HUES6 (cell line): ENCODE results near the gene PASD1.

ENCODE experiments used
- H3K27ac ChIP-seq: 2 replicates; pipeline ENCODE4 v1.7.0; 2013; ENCODE audit warnings: low read depth, mild to moderate bottlenecking, low read length, inconsistent platforms
- H3K27me3 ChIP-seq: 2 replicates; pipeline ENCODE4 v1.6.1; 2013; ENCODE audit warnings: low read length; ENCODE audit not compliant: control insufficient read depth, insufficient read depth
- H3K36me3 ChIP-seq: 2 replicates; pipeline ENCODE4 v1.6.1; 2013; ENCODE audit warnings: low read length; ENCODE audit not compliant: control insufficient read depth, insufficient read depth
- H3K4me1 ChIP-seq: 2 replicates; pipeline ENCODE4 v1.6.1; 2013; ENCODE audit warnings: low read length; ENCODE audit not compliant: control insufficient read depth, insufficient read depth
- H3K4me3 ChIP-seq: 2 replicates; pipeline ENCODE4 v1.5.1; 2013; ENCODE audit warnings: low read depth, low read length
- H3K9ac ChIP-seq: one replicate; pipeline ENCODE4 v1.6.1; 2013; ENCODE audit warnings: mild to moderate bottlenecking, low read length
- H3K9me3 ChIP-seq: 2 replicates; pipeline ENCODE4 v1.6.1; 2013; ENCODE audit warnings: low read depth, low read length; ENCODE audit not compliant: control insufficient read depth, insufficient read depth

PASD1 gene

GRCh38 chrX:151713849-151714248 is 150.4 kb downstream of the PASD1 start:
- H3K36me3 ChIP-seq, result no peaks in the 10 kb centered on the region
- H3K4me1 ChIP-seq, result peaks cover 16% of the 10 kb centered on the region; the same call in 1 of the 2 replicates
- no peak overlapping the region for H3K4me3 ChIP-seq
- no peak overlapping the region for H3K9ac ChIP-seq
- peaks cover 8% of the 10 kb centered on the region; the same call in 1 of the 2 replicates for H3K27me3 ChIP-seq
- peaks cover 7% of the 10 kb centered on the region; the same call in 1 of the 2 replicates for H3K9me3 ChIP-seq
- H3K27ac ChIP-seq, result no peak overlapping the region

DNA sequence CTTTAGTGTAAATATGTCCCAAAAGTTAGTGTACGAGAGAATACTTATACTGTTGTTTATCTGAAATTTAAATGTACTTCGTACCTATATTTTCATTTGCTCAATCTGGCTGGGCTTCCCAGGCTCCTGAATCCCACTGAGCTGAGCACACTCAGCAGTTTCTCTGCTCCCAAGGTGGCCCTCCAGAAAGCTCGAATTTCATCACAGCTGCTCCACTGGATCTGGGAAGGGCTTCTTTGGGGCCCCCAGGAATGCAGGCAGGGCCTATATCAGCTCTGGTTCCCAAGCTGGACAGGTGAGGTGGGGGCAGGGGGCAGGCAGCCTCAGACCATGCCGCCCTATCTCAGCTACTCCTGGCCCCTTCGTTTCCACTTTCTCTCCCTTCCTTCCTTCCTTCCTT is 150.9 kb downstream of the PASD1 start:
- H3K4me3 ChIP-seq, result no peak overlapping the region
- no peak overlapping the region for H3K9ac ChIP-seq
- no peak overlapping the region for H3K27ac ChIP-seq
- H3K36me3 ChIP-seq, result no peaks in the 10 kb centered on the region
- H3K4me1 ChIP-seq, result peaks cover 16% of the 10 kb centered on the region; the same call in 1 of the 2 replicates
- peaks cover 6% of the 10 kb centered on the region; the same call in 1 of the 2 replicates for H3K27me3 ChIP-seq
- peaks cover 7% of the 10 kb centered on the region; the same call in 1 of the 2 replicates for H3K9me3 ChIP-seq

DNA sequence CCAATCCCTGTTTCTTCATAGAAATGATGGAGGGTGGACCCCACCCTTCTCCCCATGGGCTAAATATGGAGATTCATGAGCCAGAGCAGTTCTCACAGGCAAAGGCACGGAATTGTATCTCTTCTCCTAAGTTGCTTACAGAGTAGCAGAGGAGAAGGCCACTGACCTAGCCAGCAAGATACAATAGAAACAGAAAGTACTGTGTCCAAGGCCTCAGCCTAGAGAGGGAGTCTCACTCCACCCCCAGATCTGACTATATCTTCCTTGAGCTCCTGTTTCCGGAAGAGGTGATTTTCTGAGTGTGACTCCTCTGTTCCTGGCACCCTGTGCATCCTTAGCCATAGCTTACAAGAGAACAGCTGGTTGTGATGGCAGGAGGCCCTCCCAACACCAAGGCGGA is 152.3 kb downstream of the PASD1 start, which contains the start of gene FATE1:
TSS of gene FATE1 (plus strand) at position 284 of the 400 bp plus-strand sequence. CDS start at position 369, 85 bp downstream.
- Histone ChIP-seq H3K9ac (no peak within 1 kb of the TSS), H3K27me3 (peaks cover 1% of the 10 kb centered on the region; the same call in 1 of the 2 replicates), H3K4me3 (no peak within 1 kb of the TSS), H3K4me1 (peaks cover 16% of the 10 kb centered on the region; the same call in 1 of the 2 replicates), H3K27ac (no peak within 1 kb of the TSS), H3K36me3 (no peaks in the 10 kb centered on the region), H3K9me3 (peaks cover 4% of the 10 kb centered on the region; the same call in 1 of the 2 replicates)

DNA sequence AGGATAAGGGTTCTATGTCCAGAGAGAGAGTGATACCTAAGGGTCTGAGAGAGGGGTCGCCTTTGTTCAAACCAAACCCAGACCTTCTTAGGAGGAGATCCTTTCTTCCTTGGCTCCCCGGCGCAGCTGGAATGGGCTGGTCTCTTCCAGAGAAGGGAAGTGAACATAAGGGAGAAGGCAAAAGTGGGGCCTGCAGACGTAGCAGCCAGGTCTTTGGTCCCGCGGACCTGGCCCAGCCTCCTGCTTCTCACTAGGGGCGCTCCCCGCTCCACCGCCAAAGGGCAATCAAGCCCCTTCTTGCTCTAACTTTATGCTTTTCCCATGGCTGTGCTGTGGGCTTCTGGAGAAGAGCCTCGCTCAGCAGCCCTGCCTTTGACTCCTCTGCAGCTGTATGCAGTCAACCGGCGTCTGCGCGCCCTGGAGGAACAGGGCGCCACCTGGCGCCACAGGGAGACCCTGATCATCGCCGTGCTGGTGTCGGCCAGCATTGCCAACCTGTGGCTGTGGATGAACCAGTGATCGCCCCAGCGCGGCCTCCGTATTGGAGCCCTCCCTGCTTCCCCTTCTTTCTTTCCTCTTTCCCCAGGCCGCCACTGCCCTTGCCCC is 158.9 kb downstream of the PASD1 start:
- Histone ChIP-seq H3K4me3 (no peak overlapping the region), H3K9ac (no peak overlapping the region), H3K27ac (no peak overlapping the region), H3K4me1 (peaks cover 13% of the 10 kb centered on the region), H3K9me3 (peaks cover 8% of the 10 kb centered on the region; the same call in 1 of the 2 replicates), H3K27me3 (peaks cover 13% of the 10 kb centered on the region), H3K36me3 (no peaks in the 10 kb centered on the region)

DNA sequence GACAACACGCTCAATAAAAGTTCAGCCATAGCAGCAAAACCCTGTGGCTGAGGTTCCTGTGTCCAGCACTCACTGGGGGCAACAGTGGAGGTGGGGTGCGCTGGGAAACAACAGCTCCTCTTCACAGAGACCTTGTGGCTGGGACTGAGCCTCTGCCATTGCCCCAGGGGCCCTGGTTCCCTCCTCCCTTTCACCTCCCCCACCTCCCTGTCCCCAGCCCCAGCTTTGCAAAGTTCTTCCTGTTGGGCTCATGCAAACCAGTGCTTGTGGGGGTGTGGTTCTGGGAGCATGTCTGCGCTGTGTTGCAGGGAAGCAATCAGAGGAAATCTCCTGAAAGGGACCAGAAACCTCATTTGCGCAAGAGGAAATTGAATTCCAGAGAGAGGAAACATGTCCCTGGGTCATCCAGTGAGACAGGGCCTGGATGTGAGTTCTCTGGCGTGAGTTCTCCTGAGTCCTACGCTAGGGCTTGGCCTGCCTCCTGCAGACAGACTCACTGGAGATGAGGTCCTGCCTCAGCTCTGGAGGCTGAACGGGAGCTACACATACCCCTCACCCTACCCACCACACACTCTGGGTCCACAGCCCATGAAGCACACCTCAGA is 159.8 kb downstream of the PASD1 start:
- peaks cover 13% of the 10 kb centered on the region for H3K27me3 ChIP-seq
- no peak overlapping the region for H3K27ac ChIP-seq
- H3K36me3 ChIP-seq, result no peaks in the 10 kb centered on the region
- no peak overlapping the region for H3K9ac ChIP-seq
- peaks cover 13% of the 10 kb centered on the region for H3K4me1 ChIP-seq
- H3K9me3 ChIP-seq, result peaks cover 8% of the 10 kb centered on the region; the same call in 1 of the 2 replicates
- no peak overlapping the region for H3K4me3 ChIP-seq

- Histone ChIP-seq H3K27ac (no peak overlapping the region), H3K27me3 (peaks cover 18% of the 10 kb centered on the region), H3K4me3 (no peak overlapping the region), H3K4me1 (peaks cover 13% of the 10 kb centered on the region), H3K36me3 (no peaks in the 10 kb centered on the region), H3K9me3 (peaks cover 8% of the 10 kb centered on the region; the same call in 1 of the 2 replicates), H3K9ac (no peak overlapping the region)
These were observed 161.3 kb downstream of the PASD1 start for GRCh38 chrX:151724563-151725337.

DNA sequence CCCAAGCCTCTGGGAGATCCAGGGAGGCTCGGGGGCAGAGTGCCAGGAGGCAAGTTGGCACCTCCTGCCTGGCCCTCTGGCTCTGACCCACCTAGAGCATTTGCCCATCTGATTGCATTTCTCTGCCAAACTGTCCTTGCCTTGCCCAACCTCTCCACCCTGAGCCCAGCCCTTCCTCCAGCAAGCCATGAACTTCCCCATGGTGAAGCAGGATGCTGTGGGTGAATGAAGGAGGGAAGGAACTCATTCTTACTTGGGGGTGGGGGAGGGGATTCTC is 161.8 kb downstream of the PASD1 start:
- Histone ChIP-seq H3K36me3 (no peaks in the 10 kb centered on the region), H3K27ac (no peak overlapping the region), H3K9me3 (peaks cover 8% of the 10 kb centered on the region; the same call in 1 of the 2 replicates), H3K27me3 (peaks cover 18% of the 10 kb centered on the region), H3K4me1 (peaks cover 13% of the 10 kb centered on the region), H3K9ac (no peak overlapping the region), H3K4me3 (no peak overlapping the region)
